Erythroblast (primary cell): ENCODE results near the gene INPPL1.

Experiments used
- GATA1 ChIP-seq: IDR thresholded peaks from 2 replicates; pipeline ENCODE4 v1.6.1; 2011; ENCODE audit warnings: low read depth, mild to moderate bottlenecking, control low read depth, low read length, moderate library complexity
- POLR2A ChIP-seq: IDR thresholded peaks from 2 replicates; pipeline ENCODE4 v1.6.1; 2011; ENCODE audit warnings: mild to moderate bottlenecking, low read length

GRCh38 chr11:72241291-72241781 is 16.8 kb downstream of the INPPL1 start:
- TF ChIP-seq POLR2A = no peak
- no peak for TF ChIP-seq GATA1
